Activated B cell treated with CpG ODN at 0.5 μM for 24 hours (primary cell): Measurements from ENCODE around the gene SLC30A10. TPM values are rescaled to one million over a fixed set of nuclear protein-coding genes. Genes with fewer than 3 reads are reported as not detected.

Source experiments
- ATAC-seq: fragments of 200-7000 bp; cut with Tn5 transposase; one replicate; pipeline ENCODE4 v1.10.0; 2021; ENCODE audit warnings: low read depth, mild to moderate bottlenecking, moderate library complexity
- CTCF ChIA-PET: fragments of 350-600 bp; sonication (Branson Sonifier 250); formaldehyde crosslinking; loops from one replicate; lab custom pipeline; 2021; ENCODE audit warnings: antibody characterized with exemption; lab: Charles Lee
- POLR2A ChIA-PET: fragments of 350-600 bp; sonication (Branson Sonifier 250); formaldehyde crosslinking; loops from one replicate; lab custom pipeline; 2021; ENCODE audit warnings: antibody characterized with exemption; lab: Charles Lee
- DNase-seq: peaks from one replicate; pipeline ENCODE4 v3.0.0; 2022
- H3K27ac Mint-ChIP-seq: one replicate; pipeline ENCODE4 v1.8.0; 2020; ENCODE audit warnings: mixed read lengths
- H3K27me3 Mint-ChIP-seq: one replicate; pipeline ENCODE4 v1.8.0; 2021; ENCODE audit warnings: mixed read lengths
- H3K36me3 Mint-ChIP-seq: one replicate; pipeline ENCODE4 v1.8.0; 2021; ENCODE audit warnings: low read depth, mixed read lengths
- H3K4me1 Mint-ChIP-seq: one replicate; pipeline ENCODE4 v1.8.0; 2021; ENCODE audit warnings: mixed read lengths
- H3K4me3 Mint-ChIP-seq: one replicate; pipeline ENCODE4 v1.8.0; 2020; ENCODE audit warnings: mild to moderate bottlenecking, mixed read lengths
- H3K9me3 Mint-ChIP-seq: one replicate; pipeline ENCODE4 v1.8.0; 2020; ENCODE audit warnings: mixed read lengths
- CTCF ChIP-seq: fragments of 200-600 bp; IDR thresholded peaks from one replicate; pipeline ENCODE4 v1.8.0; 2022; ENCODE audit warnings: antibody characterized with exemption, mild to moderate bottlenecking
- intact Hi-C: fragments of 100-400 bp; cut with micrococcal nuclease; formaldehyde crosslinking; loops from one replicate; pipeline ENCODE4 v1.15.1; 2024
- total RNA-seq: library from RNA; stranded (reverse); gene quantifications from 2 replicates; pipeline ENCODE4 v1.2.3, GENCODE V29; 2022

Gene SLC30A10
- total RNA-seq, 1 donor from 2014 or later: 0.11 TPM

- ChIA-PET POLR2A (no interaction called here), CTCF (no interaction called here)
- ATAC-seq (no peak), DNase-seq (no peak)
- no peaks in the 10 kb centered on the region for H3K4me1 Mint-ChIP-seq
- H3K4me3 Mint-ChIP-seq: no peak overlapping the region
- no peaks in the 10 kb centered on the region for H3K36me3 Mint-ChIP-seq
- peaks cover 16% of the 10 kb centered on the region for H3K27me3 Mint-ChIP-seq
- H3K9me3 Mint-ChIP-seq: no peaks in the 10 kb centered on the region
- H3K27ac Mint-ChIP-seq: no peak overlapping the region
- intact Hi-C loops: no loop called here
- no peak for TF ChIP-seq CTCF
Measured at GRCh38 chr1:219883400-219884332, 44.7 kb downstream of the SLC30A10 start.

- POLR2A ChIA-PET: no interaction called here
- CTCF ChIA-PET: no interaction called here
- Mint-ChIP-seq H3K4me3 (no peak overlapping the region), H3K27ac (no peak overlapping the region), H3K36me3 (no peaks in the 10 kb centered on the region), H3K27me3 (peaks cover 16% of the 10 kb centered on the region), H3K4me1 (no peaks in the 10 kb centered on the region), H3K9me3 (no peaks in the 10 kb centered on the region)
- intact Hi-C loops: no loop called here
- ATAC-seq (no peak), DNase-seq (no peak)
- no peak for TF ChIP-seq CTCF
Measured at GRCh38 chr1:219882755-219883154, 45.6 kb downstream of the SLC30A10 start.

- CTCF ChIA-PET: no interaction called here
- ATAC-seq: no peak
Measured at GRCh38 chr1:219882096-219882495, 46.3 kb downstream of the SLC30A10 start.

GRCh38 chr1:219880765-219881457 is 47.4 kb downstream of the SLC30A10 start:
- Mint-ChIP-seq H3K4me3 (no peak overlapping the region), H3K27me3 (peaks cover 15% of the 10 kb centered on the region), H3K36me3 (no peaks in the 10 kb centered on the region), H3K4me1 (no peaks in the 10 kb centered on the region), H3K9me3 (no peaks in the 10 kb centered on the region), H3K27ac (no peak overlapping the region)
- ATAC-seq (no peak), DNase-seq (no peak)
- TF ChIP-seq CTCF: no peak
- ChIA-PET POLR2A (no interaction called here), CTCF (no interaction called here)
- intact Hi-C loops: no loop called here

More at GRCh38 chr1:219882096-219882495, 46.3 kb downstream of the SLC30A10 start:
- H3K4me3 Mint-ChIP-seq: no peak overlapping the region
- TF ChIP-seq CTCF: no peak
- H3K27ac Mint-ChIP-seq: no peak overlapping the region
- no peaks in the 10 kb centered on the region for H3K9me3 Mint-ChIP-seq
- peaks cover 16% of the 10 kb centered on the region for H3K27me3 Mint-ChIP-seq
- POLR2A ChIA-PET: no interaction called here
- no peaks in the 10 kb centered on the region for H3K36me3 Mint-ChIP-seq
- no peak for DNase-seq
- H3K4me1 Mint-ChIP-seq: no peaks in the 10 kb centered on the region
- intact Hi-C loops: no loop called here

GRCh38 chr1:219876798-219877209 is 51.6 kb downstream of the SLC30A10 start:
- intact Hi-C loops: no loop called here
- peaks cover 5% of the 10 kb centered on the region for H3K27me3 Mint-ChIP-seq
- POLR2A ChIA-PET: no interaction called here

More at GRCh38 chr1:219876798-219877209, 51.6 kb downstream of the SLC30A10 start:
- H3K27ac Mint-ChIP-seq: no peak overlapping the region
- no peaks in the 10 kb centered on the region for H3K4me1 Mint-ChIP-seq
- CTCF ChIA-PET: no interaction called here
- no peaks in the 10 kb centered on the region for H3K36me3 Mint-ChIP-seq
- no peak for ATAC-seq
- TF ChIP-seq CTCF: no peak
- H3K4me3 Mint-ChIP-seq: no peak overlapping the region
- H3K9me3 Mint-ChIP-seq: no peaks in the 10 kb centered on the region
- DNase-seq: no peak
